ENCODE results near the gene CENPM. TPM values are rescaled to one million over a fixed set of nuclear protein-coding genes. Genes with fewer than 3 reads are reported as not detected.
A peak's percentile ranks its signal among the peaks of the same experiment; 100 is the strongest.

The CENPM gene
- total and polyA plus RNA-seq, 4 donors: 0.17 to 26.3 (median 2.3) TPM

GRCh38 chr22:41940832-41941765 lies 5.9 kb downstream of the CENPM start:
- H3K36me3 ChIP-seq (ENCODE audit: control insufficient read depth in 4 of 4, insufficient read depth in 3 of 4, low read depth in 1 of 4, low read length in 3 of 4): no peaks in the 10 kb centered on the region
- TF ChIP-seq FOXA1 (IDR thresholded peaks at IDR 0.05) (no peak), RAD21 (IDR thresholded peaks at IDR 0.05) (peak; percentile 99), CTCF (IDR thresholded peaks at IDR 0.05; ENCODE audit: low read depth, low read length, missing input control) (peak; percentile 96), NR2F2 (IDR thresholded peaks at IDR 0.05) (no peak), JUND (IDR thresholded peaks at IDR 0.05) (no peak), EGR1 (IDR thresholded peaks at IDR 0.05; ENCODE audit: low read depth in 2 of 2) (no peak), TAF1 (conservative IDR thresholded peaks at IDR 0.05) (no peak), FOXA2 (IDR thresholded peaks at IDR 0.05) (no peak), RXRA (IDR thresholded peaks at IDR 0.05) (no peak)
- TF ChIP-seq, protein P1, sequence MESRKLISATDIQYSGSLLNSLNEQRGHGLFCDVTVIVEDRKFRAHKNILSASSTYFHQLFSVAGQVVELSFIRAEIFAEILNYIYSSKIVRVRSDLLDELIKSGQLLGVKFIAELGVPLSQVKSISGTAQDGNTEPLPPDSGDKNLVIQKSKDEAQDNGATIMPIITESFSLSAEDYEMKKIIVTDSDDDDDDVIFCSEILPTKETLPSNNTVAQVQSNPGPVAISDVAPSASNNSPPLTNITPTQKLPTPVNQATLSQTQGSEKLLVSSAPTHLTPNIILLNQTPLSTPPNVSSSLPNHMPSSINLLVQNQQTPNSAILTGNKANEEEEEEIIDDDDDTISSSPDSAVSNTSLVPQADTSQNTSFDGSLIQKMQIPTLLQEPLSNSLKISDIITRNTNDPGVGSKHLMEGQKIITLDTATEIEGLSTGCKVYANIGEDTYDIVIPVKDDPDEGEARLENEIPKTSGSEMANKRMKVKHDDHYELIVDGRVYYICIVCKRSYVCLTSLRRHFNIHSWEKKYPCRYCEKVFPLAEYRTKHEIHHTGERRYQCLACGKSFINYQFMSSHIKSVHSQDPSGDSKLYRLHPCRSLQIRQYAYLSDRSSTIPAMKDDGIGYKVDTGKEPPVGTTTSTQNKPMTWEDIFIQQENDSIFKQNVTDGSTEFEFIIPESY (IDR thresholded peaks at IDR 0.05): no peak
- peak; percentile 83 for DNase-seq (ENCODE audit: low spot score)
- H3K9me3 ChIP-seq (ENCODE audit: control insufficient read depth in 4 of 4, low read length in 3 of 4): no peaks in the 10 kb centered on the region
- no peaks in the 10 kb centered on the region for H3K27me3 ChIP-seq (ENCODE audit: control insufficient read depth in 4 of 4, insufficient read depth in 4 of 4, low read length in 3 of 4)
- peak overlapping the region in 1 of 2 donors; percentile 4 for H3K27ac ChIP-seq (ENCODE audit: low read depth in 1 of 2, low read length in 2 of 2)
- no peak overlapping the region for H3K9ac ChIP-seq (ENCODE audit: low read depth in 1 of 2, low read length in 2 of 2)
- H3K4me3 ChIP-seq (ENCODE audit: low read depth in 1 of 3, low read length in 3 of 3): no peak overlapping the region
- WGBS: 49% methylated on average over 13 of the region's 13 CpGs
- peaks cover 0 to 6% (median 4%) of the 10 kb centered on the region in 4 donors for H3K4me1 ChIP-seq (ENCODE audit: control insufficient read depth in 4 of 4, insufficient read depth in 4 of 4, low read length in 3 of 4)

DNA sequence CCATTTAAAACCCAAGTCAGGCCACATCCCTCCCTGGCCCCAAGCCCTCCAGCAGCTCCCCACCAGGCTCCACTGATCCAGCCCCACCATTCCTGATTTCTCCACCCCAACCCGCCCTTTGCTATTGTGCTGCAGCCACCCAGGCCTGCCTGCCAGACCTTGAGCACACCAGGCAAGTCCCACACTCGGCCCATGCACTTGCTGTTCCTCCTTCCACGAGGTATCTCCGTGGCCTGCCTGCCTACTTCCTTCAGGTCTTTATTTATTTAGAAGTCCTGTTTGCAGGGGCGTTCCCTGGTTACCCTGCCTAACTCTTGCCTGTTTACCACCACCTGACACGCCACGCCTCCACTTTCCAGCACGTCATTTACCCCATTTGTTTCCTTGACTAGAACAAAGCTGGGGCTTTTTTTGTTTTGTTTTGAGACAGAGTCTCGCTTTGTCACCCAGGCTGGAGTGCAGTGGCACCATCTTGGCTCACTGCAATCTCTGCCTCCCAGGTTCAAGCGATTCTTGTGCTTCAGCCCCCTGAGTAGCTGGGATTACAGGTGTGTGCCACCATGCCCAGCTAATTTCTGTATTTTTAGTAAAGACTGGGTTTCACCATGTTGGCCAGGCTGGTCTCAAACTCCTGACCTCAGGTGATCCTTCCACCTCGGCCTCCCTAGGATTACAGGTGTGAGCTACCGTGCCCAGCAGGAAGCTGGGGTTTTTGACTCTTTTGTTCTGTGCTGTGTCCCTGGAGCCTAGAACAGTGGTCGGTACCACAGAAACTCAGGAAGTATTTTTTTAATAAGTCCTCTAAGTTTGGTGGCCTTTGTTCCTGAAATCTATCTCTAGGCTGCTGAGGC lies 6.7 kb downstream of the CENPM start:
- Histone ChIP-seq H3K36me3 (ENCODE audit: control insufficient read depth in 4 of 4, insufficient read depth in 3 of 4, low read depth in 1 of 4, low read length in 3 of 4) (no peaks in the 10 kb centered on the region), H3K9me3 (ENCODE audit: control insufficient read depth in 4 of 4, low read length in 3 of 4) (no peaks in the 10 kb centered on the region), H3K9ac (ENCODE audit: low read depth in 1 of 2, low read length in 2 of 2) (no peak overlapping the region), H3K4me1 (ENCODE audit: control insufficient read depth in 4 of 4, insufficient read depth in 4 of 4, low read length in 3 of 4) (no peaks in the 10 kb centered on the region), H3K27me3 (ENCODE audit: control insufficient read depth in 4 of 4, insufficient read depth in 4 of 4, low read length in 3 of 4) (no peaks in the 10 kb centered on the region), H3K27ac (ENCODE audit: low read depth in 1 of 2, low read length in 2 of 2) (peak overlapping the region in 1 of 2 donors; percentile 51), H3K4me3 (ENCODE audit: low read depth in 1 of 3, low read length in 3 of 3) (no peak overlapping the region)
- TF ChIP-seq TAF1 (conservative IDR thresholded peaks at IDR 0.05) (no peak), HNF4G (IDR thresholded peaks at IDR 0.05) (no peak), NR2F2 (IDR thresholded peaks at IDR 0.05) (no peak), EGR1 (IDR thresholded peaks at IDR 0.05; ENCODE audit: low read depth in 2 of 2) (no peak), JUND (IDR thresholded peaks at IDR 0.05) (no peak), RAD21 (IDR thresholded peaks at IDR 0.05) (no peak), SP1 (IDR thresholded peaks at IDR 0.05) (no peak), HNF4A (conservative IDR thresholded peaks at IDR 0.05) (no peak), FOXA1 (IDR thresholded peaks at IDR 0.05) (no peak), FOXA2 (IDR thresholded peaks at IDR 0.05) (no peak), CTCF (IDR thresholded peaks at IDR 0.05; ENCODE audit: low read depth, low read length, missing input control) (no peak), GABPA (IDR thresholded peaks at IDR 0.05 in 1 of 2, conservative IDR thresholded peaks at IDR 0.05 in 1 of 2) (no peak), REST (IDR thresholded peaks at IDR 0.05) (no peak)
- TF ChIP-seq, protein P2, sequence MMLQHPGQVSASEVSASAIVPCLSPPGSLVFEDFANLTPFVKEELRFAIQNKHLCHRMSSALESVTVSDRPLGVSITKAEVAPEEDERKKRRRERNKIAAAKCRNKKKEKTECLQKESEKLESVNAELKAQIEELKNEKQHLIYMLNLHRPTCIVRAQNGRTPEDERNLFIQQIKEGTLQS (IDR thresholded peaks at IDR 0.05): no peak
- DNase-seq (ENCODE audit: low spot score): no peak
- 82% methylated on average over 13 of the region's 13 CpGs for WGBS
